Breast epithelium (tissue), 4 donors: Measurements from ENCODE around the gene CENPS. TPM values are rescaled to one million over a fixed set of nuclear protein-coding genes. Genes with fewer than 3 reads are reported as not detected.

Source experiments
- DNase-seq, 2 donors: peaks; one replicate each; pipeline ENCODE4 v3.0.0-alpha.2; 2019; ENCODE audit warnings: low spot score in 2 of 2
- H3K27ac ChIP-seq, 2 donors: fragments of 200-600 bp; sonication (generic) in 1 of 2; one replicate each; pipeline ENCODE4 v1.5.1; 2016 to 2019; ENCODE audit warnings: mild to moderate bottlenecking in 1 of 2
- H3K27me3 ChIP-seq, 2 donors: fragments of 200-600 bp; sonication (generic) in 1 of 2; one replicate each; pipeline versions ENCODE4 v1.5.1 to v1.6.0; 2017 to 2019; ENCODE audit warnings: control low read depth in 1 of 2, mild to moderate bottlenecking in 1 of 2
- H3K36me3 ChIP-seq: fragments of 200-600 bp; one replicate; pipeline ENCODE4 v1.5.1; 2019
- H3K4me1 ChIP-seq, 2 donors: fragments of 200-600 bp; sonication (generic); one replicate each; pipeline ENCODE4 v1.5.1; 2016 to 2019; ENCODE audit warnings: control low read depth in 1 of 2
- H3K4me3 ChIP-seq, 3 donors: fragments of 200-600 bp; sonication (generic); 1 replicate in 2 of 3; 2 replicates in 1 of 3; pipeline ENCODE4 v1.5.1; 2016 to 2019; ENCODE audit warnings: mild to moderate bottlenecking in 3 of 3, moderate library complexity in 2 of 3
- H3K9me3 ChIP-seq, 2 donors: fragments of 200-600 bp; sonication (generic) in 1 of 2; one replicate each; pipeline ENCODE4 v1.5.1; 2016 to 2019; ENCODE audit warnings: control low read depth in 1 of 2
- POLR2A ChIP-seq: fragments of 450-650 bp; IDR thresholded peaks from one replicate; pipeline ENCODE4 v1.6.1; 2016; ENCODE audit warnings: antibody characterized with exemption, mild to moderate bottlenecking, moderate library complexity
- POLR2AphosphoS5 ChIP-seq, 3 donors: sonication (generic); formaldehyde crosslinking; IDR thresholded peaks; one replicate each; pipeline ENCODE4 v1.6.1; 2017; ENCODE audit warnings: antibody characterized with exemption in 3 of 3
- intact Hi-C: fragments of 100-400 bp; cut with DNase I; formaldehyde crosslinking; loops from one replicate; pipeline ENCODE4 v1.15.1; 2023; ENCODE audit warnings: low total_unique reads
- total RNA-seq, 3 donors: library from RNA; depleted of rRNA; stranded (reverse); fragments of >200 nt; gene quantifications; one replicate each; pipeline ENCODE4 v1.1.0, GENCODE V29; 2016
- TF ChIP-seq, protein P1 (sequence below), 3 donors: fragments of 450-650 bp; IDR thresholded peaks; one replicate each; pipeline ENCODE4 v1.5.1; 2016 to 2017; ENCODE audit warnings: antibody characterized with exemption in 3 of 3, mild to moderate bottlenecking in 3 of 3, moderate library complexity in 3 of 3

Gene CENPS
- total RNA-seq = 1 to 10 TPM; 5.9 to 8.8 (median 5.9) TPM

DNA sequence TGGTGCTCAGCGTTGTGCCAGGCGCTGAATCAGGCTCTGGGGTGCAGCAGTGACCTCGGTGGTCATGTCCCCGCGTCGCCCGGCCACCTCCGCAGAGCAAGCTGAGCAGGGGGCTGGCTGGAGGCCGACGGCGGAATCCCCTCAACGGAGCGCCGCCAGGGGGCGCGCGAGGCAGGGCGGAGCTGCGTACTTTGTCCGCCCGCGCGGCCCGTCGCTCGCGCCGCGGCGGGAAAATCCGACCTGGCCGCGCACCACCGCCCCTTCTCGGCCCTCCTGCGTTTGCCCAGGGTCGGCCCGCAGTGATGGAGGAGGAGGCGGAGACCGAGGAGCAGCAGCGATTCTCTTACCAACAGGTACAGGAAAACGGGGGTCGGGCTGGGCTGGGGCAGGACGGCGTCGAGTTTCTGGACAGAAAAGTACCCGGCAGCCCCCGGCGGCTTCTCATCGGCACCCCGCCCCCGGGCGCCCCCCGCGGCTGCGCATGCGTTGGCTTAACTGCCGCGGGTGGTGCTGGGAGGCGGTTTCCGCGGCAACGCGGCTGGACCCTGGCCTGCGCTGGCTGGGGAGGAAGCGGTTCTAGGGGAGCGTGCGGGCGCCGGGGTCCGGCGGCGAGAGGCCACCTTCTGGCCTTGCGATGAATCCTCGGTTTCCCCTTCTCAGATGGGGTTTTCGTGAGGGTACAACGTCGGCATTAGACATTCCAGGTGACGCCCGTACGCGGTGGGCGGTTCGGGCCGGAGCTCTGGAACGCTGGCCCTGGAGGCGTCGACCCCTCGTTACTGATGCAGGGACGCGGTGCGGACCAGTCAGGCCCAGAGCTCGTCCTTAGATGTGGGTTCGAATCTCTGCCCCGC is at the start of gene CENPS:
Gene CENPS, plus strand, starts transcription at position 218 of the 854 bp plus-strand sequence. Its CDS starts 85 bp downstream, at position 303.
- H3K27ac ChIP-seq = peak within 1 kb of the TSS; percentile 50 to 70
- no peaks in the 10 kb centered on the region for H3K27me3 ChIP-seq
- H3K36me3 ChIP-seq = no peaks in the 10 kb centered on the region
- H3K4me1 ChIP-seq = peaks cover 0 to 5% of the 10 kb centered on the region in 2 donors
- peak within 1 kb of the TSS; percentile 65 to 79 (median 72) for H3K4me3 ChIP-seq
- no peak for TF ChIP-seq POLR2A
- TF ChIP-seq POLR2AphosphoS5 (IDR thresholded peaks at IDR 0.05) = peak; percentile 53 to 75 (median 62)
- TF ChIP-seq, protein P1, sequence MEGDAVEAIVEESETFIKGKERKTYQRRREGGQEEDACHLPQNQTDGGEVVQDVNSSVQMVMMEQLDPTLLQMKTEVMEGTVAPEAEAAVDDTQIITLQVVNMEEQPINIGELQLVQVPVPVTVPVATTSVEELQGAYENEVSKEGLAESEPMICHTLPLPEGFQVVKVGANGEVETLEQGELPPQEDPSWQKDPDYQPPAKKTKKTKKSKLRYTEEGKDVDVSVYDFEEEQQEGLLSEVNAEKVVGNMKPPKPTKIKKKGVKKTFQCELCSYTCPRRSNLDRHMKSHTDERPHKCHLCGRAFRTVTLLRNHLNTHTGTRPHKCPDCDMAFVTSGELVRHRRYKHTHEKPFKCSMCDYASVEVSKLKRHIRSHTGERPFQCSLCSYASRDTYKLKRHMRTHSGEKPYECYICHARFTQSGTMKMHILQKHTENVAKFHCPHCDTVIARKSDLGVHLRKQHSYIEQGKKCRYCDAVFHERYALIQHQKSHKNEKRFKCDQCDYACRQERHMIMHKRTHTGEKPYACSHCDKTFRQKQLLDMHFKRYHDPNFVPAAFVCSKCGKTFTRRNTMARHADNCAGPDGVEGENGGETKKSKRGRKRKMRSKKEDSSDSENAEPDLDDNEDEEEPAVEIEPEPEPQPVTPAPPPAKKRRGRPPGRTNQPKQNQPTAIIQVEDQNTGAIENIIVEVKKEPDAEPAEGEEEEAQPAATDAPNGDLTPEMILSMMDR (IDR thresholded peaks at IDR 0.05) = peak; percentile 92 to 99 (median 96)
- intact Hi-C loops = no loop called here
- no peaks in the 10 kb centered on the region for H3K9me3 ChIP-seq
- peak; percentile 64 to 78 for DNase-seq

DNA sequence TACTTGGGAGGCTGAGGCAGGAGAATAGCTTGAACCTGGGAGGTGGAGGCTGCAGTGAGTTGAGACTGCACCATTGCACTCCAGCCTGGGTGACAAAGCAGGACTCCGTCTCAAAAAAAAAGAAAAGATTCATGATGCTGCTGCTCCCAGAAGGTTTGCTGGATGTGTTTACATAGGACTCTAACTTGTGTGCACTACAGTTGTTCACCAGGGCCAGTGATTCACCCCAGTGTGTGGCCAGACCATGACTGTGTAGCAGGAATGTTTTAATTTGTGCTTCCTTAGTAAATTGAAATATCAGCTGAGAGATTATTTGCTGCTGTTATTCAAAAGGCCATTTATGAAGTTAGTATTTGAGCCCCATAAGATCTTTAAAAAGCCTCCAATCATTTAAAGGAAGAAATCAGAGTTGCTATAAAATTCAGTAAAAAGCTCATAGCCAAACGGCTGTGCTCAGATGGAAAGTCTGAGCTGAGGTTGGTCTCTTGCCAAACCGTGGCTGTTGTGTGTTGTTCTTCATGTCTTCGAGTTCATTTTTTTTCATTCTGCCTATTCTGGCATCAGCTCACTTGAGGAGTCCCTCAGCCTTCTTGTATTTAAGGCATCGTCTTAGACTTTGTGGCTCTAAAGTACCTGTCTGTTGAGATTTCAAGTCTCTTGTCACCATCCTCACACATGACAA is 49.5 kb upstream of the CENPS start:
- Histone ChIP-seq H3K27me3 (no peaks in the 10 kb centered on the region), H3K27ac (no peak overlapping the region), H3K9me3 (no peaks in the 10 kb centered on the region), H3K4me1 (no peaks in the 10 kb centered on the region), H3K4me3 (no peak overlapping the region), H3K36me3 (no peaks in the 10 kb centered on the region)
- DNase-seq = no peak
- TF ChIP-seq, protein P1 (IDR thresholded peaks at IDR 0.05) = no peak
- TF ChIP-seq POLR2A (no peak), POLR2AphosphoS5 (IDR thresholded peaks at IDR 0.05) (no peak)
- intact Hi-C loops = loop anchor here (10.0 kb wide), 1 partner anchor 1744 kb away; no protein-coding TSS in a partner anchor

DNA sequence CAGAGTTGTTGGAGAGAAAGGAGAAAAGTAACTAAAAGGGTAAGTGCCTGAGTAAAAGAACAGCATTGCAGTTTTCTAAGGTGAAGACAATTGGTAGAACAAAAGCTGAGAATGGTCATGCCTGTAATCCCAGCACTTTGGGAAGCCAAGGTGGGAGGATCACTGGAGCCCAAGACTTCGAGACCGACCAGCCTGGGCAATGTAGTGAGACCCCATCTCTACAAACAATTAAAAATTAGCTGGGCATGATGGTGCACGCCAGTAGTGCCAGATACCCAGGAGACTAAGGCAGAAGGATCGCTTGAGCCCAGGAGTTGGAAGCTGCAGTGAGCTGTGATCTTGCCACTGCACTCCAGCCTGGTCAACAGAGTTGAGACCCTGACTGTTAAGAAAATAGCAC is 46.6 kb upstream of the CENPS start:
- Histone ChIP-seq H3K4me3 (no peak overlapping the region), H3K9me3 (no peaks in the 10 kb centered on the region), H3K36me3 (no peaks in the 10 kb centered on the region), H3K27ac (no peak overlapping the region), H3K27me3 (no peaks in the 10 kb centered on the region), H3K4me1 (no peaks in the 10 kb centered on the region)
- DNase-seq = no peak
- intact Hi-C loops = loop anchor here (10.0 kb wide), 1 partner anchor 1741 kb away; no protein-coding TSS in a partner anchor
- TF ChIP-seq, protein P1 (IDR thresholded peaks at IDR 0.05) = no peak
- no peak for TF ChIP-seq POLR2A
- TF ChIP-seq POLR2AphosphoS5 (IDR thresholded peaks at IDR 0.05) = no peak

DNA sequence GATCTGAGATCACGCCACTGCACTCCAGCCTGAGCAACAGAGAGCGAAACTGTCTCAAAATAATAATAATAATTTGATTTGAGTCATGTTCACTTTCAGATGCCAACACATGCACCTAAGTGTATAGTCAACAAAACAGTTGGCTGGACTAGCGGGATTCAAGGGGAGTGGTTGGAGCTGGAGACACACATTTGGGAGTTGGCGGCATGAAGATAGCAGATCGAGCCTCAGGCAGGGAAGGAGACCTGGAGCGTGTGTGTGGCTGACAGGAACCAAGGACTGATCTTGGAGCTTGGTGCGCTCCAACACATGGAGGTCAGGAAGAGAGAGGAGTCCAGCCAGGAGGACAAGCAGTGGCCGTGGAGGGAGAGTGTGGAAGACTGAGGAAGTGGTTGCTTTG is 46.0 kb upstream of the CENPS start:
- no peaks in the 10 kb centered on the region for H3K4me1 ChIP-seq

More for the DNA sequence above, 46.0 kb upstream of the CENPS start:
- Histone ChIP-seq H3K9me3 (no peaks in the 10 kb centered on the region), H3K27me3 (no peaks in the 10 kb centered on the region), H3K4me3 (no peak overlapping the region), H3K36me3 (no peaks in the 10 kb centered on the region), H3K27ac (no peak overlapping the region)
- TF ChIP-seq, protein P1 (IDR thresholded peaks at IDR 0.05) = no peak
- TF ChIP-seq POLR2AphosphoS5 (IDR thresholded peaks at IDR 0.05) (no peak), POLR2A (no peak)
- intact Hi-C loops = loop anchor here (10.0 kb wide), 1 partner anchor 1741 kb away; no protein-coding TSS in a partner anchor
- DNase-seq = no peak
